SKM-1 (cell line): Measurements from ENCODE around the gene VPS50.
"Not testable (repeated sequence)": the region's sequence is repeated elsewhere in the genome, so short reads cannot be mapped to it uniquely, and the experiment has no call there.

Experiments
- DNase-seq: peaks from one replicate; lab custom pipeline; 2025; ENCODE audit not compliant: unreplicated experiment; lab: John Stamatoyannopoulos, UW

The VPS50 gene

DNA sequence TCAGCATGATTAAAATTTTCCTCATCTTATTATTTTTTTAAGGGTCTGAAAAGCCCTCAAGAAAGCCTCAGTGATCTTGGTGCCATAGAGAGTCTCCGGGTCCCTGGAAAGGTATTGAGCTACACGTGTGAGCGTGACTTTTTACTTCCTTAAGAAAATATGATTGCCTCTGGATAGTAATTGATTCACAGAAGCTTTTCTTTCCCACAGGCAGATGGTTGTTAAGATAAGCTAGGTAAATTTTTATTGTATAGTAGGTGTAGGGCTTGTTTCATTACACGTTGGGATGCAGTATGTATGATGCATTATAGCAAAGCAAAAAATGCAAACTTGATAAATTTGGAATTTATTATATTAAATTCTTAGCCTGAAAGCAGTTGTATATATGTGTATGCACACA lies 7.7 kb downstream of the VPS50 start:
- no peak for DNase-seq

DNA sequence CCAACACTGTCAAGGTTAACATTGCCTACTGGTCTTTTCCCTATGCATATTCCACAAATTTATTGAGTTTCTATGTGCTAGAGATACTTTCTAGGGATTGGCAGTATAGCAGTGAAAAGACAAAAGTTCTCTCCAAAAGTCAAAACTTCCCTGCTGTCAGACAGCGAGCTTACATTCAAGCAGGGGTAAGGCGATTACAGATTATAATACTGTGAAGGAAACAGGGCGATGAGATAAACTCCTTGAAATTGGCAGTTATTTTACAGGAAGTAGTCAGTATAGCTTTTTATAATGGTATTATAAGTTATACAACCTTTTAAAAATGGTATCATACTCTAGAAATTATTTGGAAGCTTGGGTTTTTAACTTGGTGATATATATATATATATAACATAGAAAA lies 9.9 kb downstream of the VPS50 start:
- DNase-seq, result no peak

DNA sequence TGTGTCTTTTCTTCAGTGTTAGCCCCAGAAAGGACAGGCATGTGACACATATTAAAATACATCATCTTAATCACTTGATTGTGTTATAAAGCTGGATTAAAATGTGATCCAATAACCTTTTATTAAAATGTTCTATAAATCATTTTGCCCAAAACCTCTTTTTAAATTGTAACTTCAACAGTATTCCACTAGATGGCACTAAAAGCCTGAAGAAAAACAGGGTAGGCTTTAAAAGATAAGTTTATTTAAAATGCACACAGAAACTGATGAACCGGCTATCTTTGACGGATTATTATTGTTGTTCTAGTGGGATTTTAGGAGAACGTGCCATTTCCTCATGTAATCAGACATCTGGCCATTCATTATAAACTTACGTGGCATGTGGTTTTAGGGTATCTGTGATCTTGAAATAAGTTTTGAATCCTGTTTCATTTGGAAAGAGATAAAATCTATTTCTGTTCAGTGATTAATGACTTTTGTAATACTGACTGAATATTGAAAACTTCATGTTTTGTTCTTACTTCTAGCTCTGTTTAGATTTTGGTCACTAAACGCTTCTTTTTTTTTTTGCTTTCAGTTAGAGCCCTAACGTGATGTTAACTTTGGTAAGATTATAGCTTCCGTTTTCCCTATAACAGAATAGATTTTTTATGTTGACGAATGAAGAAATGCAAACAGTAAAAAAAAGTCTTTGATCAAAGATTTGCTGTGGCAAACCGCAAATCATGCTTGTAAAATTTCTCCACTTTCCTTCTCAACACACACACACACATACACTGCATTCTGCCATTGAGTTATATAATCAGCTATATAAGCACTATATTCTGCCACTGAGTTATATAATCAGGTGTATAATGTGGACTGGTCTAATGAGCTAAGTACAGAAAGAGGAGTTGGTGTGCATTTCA lies 13.6 kb downstream of the VPS50 start:
- DNase-seq, result peak; percentile 2

DNA sequence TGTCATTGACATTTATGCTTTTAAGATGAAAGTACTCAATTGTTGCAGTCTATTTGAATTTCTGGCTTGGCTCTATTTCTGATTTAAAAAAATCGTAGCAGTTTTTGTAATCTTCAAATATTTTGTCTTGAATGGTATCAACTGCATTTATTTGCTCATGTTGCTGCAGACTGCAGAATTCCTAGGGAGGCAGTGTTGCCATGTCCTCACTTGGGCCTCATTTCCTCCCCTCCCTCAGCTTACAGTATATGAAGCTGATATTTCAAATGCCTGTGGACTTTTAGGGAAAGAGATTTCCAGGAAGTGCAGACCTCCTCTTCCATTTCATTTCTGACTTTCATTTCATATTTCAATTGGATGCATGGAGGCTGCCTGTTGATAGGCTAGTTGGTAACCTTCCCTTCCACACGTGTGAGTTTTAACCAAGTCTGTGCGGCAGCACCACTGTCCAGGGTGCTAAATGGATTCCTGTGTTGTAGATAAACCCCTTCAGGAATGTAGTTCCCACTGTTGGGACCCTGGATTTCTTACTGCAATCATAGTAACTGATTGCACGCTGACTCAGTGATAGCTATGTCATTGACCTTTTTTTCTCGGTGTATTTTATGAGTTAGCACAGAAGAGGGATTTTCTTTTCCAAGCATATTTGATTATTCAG lies 17.5 kb downstream of the VPS50 start:
- no peak for DNase-seq

DNA sequence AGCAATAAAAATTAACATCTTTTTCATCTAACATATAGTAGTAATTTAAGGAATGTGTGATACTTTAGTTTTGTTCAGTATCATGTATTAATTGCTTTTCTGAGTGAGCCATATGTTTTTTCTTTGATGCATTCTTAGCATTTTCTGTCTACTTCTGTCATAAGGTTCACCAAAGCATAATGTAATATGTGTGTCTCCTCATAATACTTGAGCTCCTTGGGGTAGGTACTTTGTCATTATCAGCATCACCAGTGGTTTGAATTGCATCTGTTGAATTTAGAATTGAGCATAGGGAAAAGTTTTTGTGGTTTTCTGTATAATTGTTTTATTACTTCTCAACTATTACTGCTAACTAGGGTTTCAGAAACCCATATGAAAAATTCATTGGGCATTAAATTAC lies 26.5 kb downstream of the VPS50 start:
- no peak for DNase-seq

DNA sequence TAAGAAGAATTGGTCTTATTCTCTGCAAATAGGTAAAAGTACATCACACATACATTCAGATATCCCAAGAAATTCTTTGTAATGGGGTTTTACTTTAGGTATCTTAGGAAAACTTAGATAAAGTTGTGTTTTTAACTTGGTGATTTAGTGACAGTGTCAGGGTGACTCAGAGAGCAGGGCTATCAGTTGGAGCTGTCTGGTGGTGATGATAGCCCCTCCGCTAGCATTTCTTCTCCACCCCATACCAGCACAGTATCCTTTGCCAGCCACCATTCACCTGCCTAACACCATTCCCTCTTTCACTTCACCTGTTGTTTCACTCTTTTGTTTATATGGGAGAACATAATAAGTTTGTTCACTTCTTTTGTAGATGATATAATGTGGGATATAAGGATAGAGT lies 30.4 kb downstream of the VPS50 start:
- no peak for DNase-seq

DNA sequence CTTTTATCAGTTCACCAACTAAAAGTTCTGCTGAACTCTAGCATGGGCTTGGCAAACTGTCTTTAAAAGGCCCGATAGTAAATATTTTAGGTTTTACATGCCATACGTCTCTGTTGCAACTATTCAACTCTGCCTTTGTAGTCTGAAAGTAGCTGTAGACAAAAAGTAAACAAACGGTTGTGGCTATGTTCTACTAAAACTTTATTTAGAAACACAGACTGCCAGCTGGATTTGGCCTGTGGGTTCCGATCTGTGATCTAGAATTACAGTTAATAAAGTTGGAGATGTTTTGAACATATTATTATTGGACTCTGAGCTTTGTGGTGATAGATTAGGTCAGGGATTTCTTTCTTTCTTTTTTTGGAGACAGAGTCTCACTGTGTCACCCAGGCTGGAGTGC lies 33.1 kb downstream of the VPS50 start:
- no peak for DNase-seq

DNA sequence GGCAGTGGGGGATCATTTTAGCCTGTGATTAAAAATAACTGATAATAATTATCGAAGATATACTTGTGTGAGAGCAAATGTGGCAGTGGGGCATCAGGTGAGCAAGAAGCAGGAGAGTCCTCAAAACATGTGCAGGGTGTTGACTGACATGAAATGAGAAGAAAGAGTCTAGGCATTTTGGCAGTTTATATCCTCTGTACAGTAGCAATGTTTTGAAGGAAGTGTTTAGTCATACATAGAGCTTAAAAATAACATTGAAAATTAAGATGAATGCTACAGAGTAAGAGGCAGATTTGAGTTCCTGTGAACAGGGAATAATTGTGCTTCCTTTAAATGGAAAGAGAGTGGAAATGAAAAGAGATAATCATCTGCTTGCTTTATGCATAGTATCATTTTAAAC lies 47.4 kb downstream of the VPS50 start:
- no peak for DNase-seq

DNA sequence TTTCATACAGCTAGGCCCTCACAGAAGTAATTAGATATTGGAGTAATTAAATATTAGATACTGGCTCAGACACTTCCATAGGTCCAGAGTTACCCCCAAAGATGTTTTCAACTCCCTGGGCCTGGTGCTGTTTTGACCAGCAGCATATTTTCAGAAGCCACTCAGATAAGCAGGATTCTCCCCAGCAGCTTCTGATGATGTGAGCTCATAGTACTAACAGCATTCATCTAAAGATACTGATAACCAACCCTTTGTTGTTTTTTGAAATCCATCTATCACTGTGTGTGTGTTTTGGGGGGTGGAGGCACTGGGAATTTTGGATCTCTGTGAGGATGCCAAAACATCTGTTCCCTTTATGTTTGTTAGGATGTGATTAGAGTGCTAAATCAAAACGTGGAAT lies 52.7 kb downstream of the VPS50 start:
- no peak for DNase-seq

DNA sequence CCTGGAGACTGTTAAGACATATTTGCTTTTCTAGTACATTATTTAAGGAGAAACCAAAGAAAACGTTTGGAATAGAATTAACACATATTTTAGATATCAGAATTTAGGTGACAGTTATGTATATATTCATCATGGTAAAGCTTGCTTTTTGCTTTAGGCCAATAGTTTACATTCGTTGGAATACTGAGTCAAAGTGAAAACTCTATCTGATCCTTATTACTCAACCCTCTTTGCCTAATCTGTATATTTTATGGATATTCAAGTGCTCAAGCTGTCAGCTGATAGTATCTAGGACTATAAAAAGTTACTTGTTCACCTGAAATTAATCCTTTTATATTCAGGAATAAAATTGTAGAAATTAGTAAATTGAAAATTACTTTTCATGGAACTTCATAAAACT lies 61.1 kb downstream of the VPS50 start:
- no peak for DNase-seq

DNA sequence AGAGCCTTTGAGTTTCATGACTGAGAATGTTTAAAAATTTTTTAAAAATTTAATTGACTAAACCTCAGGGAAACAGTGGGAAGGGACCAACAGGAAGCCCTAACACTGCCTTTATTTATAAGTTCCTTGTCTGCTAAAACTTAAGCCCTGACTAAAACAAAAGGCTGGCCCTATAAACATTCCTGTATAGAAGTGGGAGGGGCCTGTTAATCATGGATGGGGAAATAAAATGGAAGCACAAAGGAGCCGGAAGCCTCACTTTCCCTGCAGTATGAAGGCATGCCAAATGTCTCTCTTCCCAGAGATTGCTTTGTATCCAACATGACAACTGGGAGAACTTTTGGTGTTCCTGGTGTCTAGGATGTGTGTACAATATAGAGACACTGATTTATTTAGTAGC lies 66.0 kb downstream of the VPS50 start:
- DNase-seq, result no peak

DNA sequence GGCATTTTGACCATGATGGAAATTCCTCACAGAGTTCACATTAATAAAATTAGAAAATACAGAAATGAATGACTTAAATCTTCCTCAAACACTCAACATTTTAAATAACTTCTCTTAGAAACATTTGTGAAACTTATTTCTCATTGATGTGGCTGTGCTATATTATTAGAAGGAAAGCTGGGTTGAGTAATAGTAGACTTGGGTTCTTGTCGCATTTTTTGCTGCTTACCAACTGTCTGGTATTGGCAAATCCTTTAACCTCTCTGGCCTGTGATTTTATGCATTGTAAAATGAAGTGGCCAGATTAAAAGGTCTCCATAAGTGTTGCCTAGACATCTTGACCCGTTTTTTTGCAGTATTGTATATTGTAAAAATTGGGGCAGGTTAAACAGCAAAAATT lies 66.5 kb downstream of the VPS50 start:
- no peak for DNase-seq

DNA sequence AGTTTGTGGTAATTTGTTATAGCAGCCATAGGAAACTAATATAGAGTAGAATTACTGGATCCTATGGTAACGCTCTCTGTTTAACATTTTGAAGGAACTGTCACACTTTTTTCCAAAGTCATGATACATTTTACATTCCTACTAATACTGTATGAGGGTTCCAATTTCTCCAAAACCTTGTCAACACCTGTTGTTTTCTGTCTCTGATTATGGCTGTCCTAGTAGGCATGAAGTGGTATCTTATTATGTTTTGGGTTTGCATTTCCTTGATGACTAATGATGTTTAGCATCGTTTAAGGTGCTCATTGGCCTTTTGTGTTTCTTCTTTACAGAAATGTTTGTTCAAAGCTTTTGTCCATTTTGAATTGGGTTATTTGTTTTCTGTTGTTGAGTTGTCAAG lies 69.6 kb downstream of the VPS50 start:
- no peak for DNase-seq

DNA sequence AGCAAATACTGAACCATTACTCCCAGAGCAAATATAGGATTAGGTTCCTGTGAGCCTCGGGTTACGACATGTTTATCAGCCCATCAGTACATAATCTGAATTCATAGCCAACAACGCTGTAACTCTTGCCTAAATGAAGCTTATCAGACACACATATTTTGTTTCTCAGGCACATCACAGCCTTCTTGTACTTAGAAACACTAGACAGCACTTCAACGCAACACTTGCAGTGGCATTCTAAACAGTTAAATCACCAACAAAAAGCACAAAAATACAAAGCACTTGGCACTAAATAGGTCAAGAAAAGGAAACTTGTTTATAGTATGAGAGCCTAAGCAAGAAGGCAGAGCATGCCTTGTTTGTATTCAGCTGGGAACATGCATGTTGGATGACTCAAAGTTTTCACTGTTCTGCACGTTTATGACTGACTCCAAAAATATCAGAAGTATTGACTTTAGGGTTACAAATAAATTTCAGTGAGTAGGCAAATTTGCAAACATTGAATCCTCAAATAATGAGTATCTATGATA lies 75.0 kb downstream of the VPS50 start:
- DNase-seq, result no peak

DNA sequence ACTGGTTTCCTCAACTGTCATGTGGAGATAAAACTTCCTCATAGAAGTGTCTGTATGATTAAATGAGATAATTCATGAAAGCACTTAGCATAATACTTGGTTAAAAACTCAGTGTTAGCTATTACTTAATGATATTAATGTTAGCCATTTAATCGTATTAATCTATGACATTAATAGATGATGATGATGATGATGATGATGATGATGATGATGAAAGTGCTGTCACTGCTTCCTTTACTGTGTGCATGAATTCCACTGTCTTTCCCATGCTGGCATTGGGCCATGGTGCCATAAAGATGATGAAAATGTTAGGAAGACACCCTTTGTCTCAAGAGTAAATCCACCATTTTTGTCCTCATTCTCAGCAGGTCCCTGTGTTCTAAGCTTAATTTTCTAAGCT lies 75.8 kb downstream of the VPS50 start:
- DNase-seq, result no peak

DNA sequence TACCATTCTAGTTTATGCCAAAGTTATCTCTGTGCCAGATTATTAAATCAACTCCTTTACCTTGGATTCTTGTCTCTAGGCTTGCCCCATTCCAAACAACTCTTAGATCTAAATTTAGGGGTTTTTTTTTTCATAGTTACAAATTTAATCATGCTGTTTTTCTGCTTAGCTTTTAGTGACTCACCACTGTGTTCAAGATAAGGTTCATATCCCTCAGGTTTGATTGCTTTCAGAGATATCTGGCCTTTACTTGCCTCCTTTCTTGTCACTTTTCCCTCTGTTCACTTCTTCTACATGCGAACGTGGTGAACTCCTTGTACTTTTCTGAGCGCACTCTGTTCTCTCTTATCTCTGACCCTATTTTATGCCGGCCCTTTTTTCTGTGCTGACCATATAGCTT lies 78.2 kb downstream of the VPS50 start:
- no peak for DNase-seq

DNA sequence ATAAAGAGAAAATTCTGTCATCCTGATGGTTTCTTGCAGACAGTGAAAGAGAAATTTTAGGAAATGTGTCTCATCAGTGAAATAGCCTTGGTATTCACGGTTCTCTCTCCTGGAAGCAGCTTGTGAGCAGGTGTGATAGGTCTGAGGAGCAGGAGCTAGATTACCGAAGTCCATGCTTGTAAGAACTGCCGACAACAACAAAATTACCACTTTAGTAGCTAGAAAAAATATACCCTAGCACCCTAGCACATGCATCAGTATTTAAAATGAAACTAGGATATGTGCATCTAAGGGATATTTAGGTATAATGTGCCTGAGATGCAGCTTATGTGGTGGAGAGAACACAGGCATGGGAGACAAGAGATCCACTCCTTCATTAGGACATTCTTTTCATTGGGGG lies 82.3 kb downstream of the VPS50 start:
- no peak for DNase-seq

DNA sequence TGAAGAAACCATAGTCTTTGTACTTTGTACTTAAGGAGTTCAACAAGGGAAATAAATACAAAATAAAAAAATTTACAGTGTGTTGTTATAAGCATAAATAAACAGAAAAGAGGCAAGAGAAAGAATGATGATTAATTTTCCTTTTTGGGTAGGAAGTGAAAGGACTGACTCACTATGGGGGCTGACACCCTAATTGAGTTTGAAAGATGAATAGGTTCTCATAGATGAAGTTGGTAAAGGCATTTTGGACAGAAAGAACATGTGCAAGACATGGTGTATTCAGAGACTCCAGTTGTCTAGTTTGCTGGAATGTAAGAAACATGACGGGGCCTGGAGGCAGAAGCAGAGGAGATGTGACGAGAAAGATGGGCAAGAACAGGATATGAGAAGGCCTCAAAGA lies 83.7 kb downstream of the VPS50 start:
- no peak for DNase-seq

DNA sequence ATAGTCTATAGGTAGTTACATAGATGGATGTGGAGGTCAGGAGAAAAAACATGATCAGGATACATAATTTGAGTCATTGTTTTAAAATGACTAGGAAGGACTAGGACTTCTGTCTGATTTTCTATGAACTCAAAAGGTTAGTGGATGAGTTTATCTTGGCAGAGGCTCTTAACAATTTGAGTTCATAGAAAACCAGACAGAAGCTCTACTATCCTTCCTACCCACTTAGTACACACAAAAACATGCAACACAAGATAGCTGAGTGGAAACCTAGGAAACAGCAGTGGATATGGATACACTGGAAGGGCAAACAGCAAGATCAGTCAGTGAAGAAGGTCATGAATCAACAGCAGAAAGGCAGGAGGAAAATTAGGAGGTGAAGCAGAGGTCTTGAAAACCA lies 84.6 kb downstream of the VPS50 start:
- no peak for DNase-seq

DNA sequence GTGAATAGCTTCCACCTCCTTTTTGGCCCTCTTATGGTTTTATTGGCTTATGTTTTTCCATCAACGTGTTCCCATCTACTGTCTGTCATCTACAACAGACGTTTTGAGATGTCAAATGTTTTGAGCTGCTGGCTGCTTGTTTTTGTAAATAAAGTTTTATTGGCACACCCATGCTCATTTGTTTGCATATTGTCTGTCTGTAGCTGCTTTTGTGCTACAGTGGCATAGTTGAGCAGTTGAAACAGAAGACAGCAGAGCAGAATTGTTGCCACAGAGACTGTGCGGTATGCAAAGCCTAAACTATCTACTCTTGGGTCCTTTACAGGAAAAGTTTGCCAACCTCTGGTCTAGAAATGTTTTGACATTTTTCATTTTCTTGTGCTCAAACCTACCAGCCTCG lies 88.7 kb downstream of the VPS50 start:
- no peak for DNase-seq

DNA sequence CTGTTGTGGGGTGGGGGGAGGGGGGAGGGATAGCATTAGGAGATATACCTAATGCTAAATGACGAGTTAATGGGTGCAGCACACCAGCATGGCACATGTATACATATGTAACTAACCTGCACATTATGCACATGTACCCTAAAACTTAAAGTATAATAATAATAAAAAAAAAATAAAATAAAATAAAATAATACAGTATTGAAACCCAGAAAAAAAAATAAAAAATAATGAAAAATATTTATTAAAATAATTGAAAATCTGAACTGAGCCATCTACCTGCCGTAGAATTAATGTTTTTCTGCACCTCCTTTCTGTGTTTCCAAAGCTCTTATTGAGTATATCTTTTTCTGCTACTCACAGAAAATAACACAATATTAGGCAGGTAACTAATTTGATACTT lies 94.1 kb downstream of the VPS50 start:
- DNase-seq, result not testable (repeated sequence)

DNA sequence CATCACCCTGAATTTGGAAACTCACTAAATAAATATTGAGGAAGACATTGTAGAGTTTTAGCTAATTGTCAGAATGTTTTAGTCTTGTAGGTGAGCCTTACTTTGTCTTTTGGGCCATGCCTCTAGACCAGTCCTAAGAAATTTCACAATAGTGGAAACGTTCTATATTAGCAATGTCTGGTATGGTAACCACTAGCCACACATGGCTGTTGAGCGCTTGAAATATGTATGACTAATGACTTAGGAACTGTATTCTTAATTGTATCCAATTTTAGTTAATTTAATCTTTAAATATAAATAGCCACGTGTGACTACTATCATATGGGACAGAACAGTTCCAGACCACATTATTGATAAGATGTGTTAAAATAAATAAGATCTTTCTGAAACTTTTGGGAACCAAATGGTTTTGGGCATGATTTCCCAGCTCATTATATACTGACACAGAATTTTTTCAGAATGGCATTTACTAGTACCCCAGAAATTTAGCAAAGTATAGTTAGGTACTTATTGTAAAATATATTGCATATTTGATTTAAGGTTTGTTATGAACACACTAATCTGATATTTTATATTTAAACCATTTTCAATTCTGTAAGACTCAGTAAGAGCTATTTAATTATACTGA lies 95.0 kb downstream of the VPS50 start:
- DNase-seq, result no peak
